Measurements from ENCODE around the gene S100PBP.
"Not testable (repeated sequence)": the region's sequence is repeated elsewhere in the genome, so short reads cannot be mapped to it uniquely, and the experiment has no call there.

S100PBP gene

GRCh38 chr1:32784817-32785216, 32.6 kb upstream of the S100PBP start:
- no peak for DNase-seq (ENCODE audit: low read depth in 2 of 2)

GRCh38 chr1:32786856-32787255, 30.6 kb upstream of the S100PBP start:
- DNase-seq (ENCODE audit: low read depth in 2 of 2): no peak

DNA sequence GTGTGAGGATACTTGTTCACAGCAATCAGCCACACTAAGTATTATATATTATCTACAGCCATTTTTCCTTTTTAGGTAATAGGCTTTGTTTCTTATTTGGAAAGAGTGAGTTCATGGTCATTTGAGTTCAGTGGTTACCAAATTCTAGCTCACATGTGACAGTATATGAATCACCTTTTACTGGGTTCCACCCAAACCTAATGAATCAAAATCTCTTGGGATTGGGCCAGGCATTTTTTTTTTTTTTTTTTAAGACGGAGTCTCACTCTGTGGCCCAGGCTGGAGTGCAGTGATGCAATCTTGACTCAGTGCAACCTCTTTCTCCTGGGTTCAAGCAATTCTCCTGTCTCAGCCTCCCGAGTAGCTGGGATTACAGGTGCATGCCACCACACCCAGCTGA, 28.1 kb upstream of the S100PBP start:
- not testable (repeated sequence) for DNase-seq (ENCODE audit: low read depth in 2 of 2)

- DNase-seq (ENCODE audit: low read depth in 2 of 2): no peak
Observed at GRCh38 chr1:32791881-32792280, 25.6 kb upstream of the S100PBP start.

DNA sequence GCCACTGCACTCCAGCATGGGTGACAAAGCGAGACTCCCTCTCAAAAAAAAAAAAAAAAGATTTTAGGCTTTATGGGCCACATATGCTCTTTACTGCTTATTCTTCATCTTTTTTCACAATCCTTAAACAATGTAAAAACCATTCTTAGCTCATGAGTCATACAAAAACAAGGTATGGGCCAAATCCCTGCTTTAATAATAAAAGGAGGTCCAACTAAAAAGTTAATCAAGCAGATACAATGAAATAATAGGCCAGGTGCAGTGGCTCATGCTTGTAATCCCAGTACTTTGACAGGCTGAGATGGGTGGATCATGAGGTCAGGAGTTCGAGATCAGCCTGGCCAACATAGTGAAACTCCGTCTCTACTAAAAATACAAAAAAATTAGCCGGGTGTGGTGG, 21.7 kb upstream of the S100PBP start:
- not testable (repeated sequence) for DNase-seq (ENCODE audit: low read depth in 2 of 2)

DNA sequence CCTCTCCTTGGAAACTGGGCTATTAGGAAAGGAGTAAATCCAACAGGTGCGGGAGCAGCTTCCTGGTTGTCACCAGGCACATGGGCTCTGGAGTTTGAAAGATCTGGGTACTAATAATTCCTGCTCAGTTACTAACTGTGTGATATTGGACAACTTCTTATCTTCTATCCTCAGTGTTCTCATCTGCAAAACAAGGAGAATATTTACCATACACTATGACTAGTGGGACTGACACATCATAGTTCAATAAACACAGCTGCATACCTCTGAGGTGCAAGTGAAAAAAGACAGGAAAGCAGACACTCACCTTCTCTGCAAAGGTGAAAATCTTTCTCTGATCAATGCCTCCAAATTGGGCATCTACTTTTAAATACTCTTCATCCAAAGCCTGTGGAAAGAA, 20.0 kb upstream of the S100PBP start:
- no peak for DNase-seq (ENCODE audit: low read depth in 2 of 2)

- DNase-seq (ENCODE audit: low read depth in 2 of 2): no peak
Observed at GRCh38 chr1:32798191-32798590, 19.3 kb upstream of the S100PBP start.

GRCh38 chr1:32798679-32799416, 18.6 kb upstream of the S100PBP start:
- DNase-seq (ENCODE audit: low read depth in 2 of 2): no peak

DNA sequence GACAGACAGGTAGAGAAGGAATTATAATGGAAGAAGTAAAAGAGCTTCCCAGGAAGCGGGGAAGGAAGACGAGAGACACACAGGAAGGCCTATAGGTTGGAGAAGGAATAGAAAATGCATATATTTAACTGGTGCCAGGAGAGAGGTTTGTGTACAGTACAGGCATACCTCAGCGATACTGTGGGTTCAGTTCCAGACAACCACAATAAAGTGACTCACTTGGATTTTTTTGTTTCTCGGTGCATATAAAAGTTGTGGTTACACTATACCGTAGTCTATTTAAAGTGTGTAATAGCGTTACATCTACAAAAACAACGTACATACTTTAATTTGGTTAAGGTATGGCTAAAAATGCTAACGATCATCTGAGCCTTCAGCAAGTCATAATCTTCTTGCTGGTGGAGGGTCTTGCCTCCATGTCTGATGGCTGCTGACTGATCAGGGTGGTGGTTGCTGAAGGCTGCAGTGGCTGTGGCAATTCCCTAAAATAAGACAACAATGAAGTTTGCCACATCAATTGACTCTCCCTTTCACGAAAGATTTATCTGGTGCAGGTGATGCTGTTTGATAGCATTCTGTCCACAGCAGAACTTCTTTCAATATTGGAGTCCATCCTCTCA, 16.2 kb upstream of the S100PBP start:
- no peak for DNase-seq (ENCODE audit: low read depth in 2 of 2)

- not testable (repeated sequence) for DNase-seq (ENCODE audit: low read depth in 2 of 2)
Observed at GRCh38 chr1:32804460-32804859, 13.0 kb upstream of the S100PBP start.

DNA sequence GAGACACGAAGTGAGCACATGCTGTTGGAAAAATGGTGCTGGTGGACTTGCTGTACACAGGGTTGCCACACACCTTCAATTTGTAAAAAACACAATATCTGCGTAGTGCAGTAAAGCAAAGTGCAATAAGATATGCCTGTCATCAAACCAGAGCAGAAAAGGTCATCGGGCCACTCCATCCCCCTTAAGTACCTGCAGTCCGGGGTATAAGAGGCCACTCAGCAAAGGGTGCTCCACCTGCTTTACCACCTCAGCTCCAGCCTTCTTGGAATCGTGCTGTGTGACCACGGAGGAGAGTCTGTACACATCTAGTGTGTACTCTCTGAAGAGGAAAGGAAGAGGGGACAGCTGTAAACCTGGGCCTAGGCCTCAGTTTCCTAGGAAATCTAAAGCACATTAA, 11.2 kb upstream of the S100PBP start:
- DNase-seq (ENCODE audit: low read depth in 2 of 2): no peak

DNA sequence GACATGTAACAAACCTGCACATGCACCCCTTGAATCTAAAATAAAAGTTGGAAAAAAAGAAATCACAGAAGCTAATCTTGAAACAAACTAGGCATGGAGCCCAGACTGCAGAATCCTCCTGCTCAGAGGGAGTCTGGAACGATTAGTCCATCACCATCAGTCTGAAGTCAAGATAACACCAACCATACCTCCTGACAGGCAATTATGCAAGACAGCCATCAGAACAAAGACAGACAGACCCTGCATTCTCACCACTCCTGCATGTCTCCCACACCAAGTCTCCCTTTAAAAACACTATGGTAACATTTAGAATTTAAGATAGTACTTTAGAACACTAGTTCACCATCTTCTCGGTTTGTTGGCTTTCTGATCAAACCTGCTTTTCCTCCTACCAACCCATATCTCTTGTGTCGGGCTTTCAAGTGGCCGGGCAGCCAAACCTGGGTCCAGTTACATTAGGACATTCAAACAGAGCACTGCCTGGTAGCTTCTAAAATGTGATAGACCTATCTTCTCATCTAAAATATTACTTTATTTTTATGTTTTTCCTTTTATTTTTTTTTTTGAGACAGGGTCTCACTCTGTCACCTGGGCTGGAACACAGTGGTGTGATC, 10.4 kb upstream of the S100PBP start:
- DNase-seq (ENCODE audit: low read depth in 2 of 2): no peak

DNA sequence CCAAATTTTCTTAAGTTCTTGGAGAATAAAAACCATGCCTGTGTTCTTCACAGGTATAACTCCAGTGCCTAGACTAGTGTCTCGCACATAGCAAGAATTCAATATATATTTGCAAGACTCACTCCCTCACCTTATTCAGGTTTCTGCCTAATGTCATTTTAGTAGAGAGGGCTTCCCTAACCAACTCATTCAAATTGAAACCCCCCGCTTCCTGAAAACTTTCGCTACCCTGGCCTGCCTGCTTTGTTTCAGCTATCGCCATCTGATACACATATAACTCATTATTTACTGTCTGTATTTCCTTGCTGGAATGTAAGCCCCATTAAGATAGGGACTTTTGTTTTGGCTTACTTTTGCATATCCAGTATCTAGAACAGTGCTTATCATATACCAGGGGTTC, 8.9 kb upstream of the S100PBP start:
- no peak for DNase-seq (ENCODE audit: low read depth in 2 of 2)

- no peak for DNase-seq (ENCODE audit: low read depth in 2 of 2)
Observed at GRCh38 chr1:32810358-32810757, 7.1 kb upstream of the S100PBP start.

- no peak for DNase-seq (ENCODE audit: low read depth in 2 of 2)
Observed at GRCh38 chr1:32811265-32811664, 6.2 kb upstream of the S100PBP start.

DNA sequence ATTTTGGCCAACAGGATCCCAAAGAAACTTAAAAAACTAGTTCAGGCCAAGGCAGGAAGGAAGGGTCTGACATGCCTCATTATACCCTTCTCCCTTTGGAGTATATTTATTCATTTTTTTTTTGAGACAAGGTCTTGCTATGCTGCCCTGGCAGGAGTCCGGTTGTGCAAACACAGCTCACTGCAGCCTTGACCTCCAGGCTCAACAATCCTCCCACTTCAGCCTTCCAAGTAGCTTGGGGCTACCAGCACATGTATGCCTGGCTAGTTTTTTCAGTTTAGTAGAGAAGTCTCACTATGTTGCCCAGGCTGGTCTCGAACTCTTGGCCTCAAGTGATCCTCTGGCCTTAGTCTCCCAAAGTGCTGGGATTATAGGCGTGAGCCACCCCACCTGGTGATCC, 5.5 kb upstream of the S100PBP start:
- no peak for DNase-seq (ENCODE audit: low read depth in 2 of 2)

GRCh38 chr1:32813941-32814739, 3.3 kb upstream of the S100PBP start:
- no peak for DNase-seq (ENCODE audit: low read depth in 2 of 2)

GRCh38 chr1:32816676-32817158, 736 bp upstream of the S100PBP start:
- DNase-seq (ENCODE audit: low read depth in 2 of 2): no peak

DNA sequence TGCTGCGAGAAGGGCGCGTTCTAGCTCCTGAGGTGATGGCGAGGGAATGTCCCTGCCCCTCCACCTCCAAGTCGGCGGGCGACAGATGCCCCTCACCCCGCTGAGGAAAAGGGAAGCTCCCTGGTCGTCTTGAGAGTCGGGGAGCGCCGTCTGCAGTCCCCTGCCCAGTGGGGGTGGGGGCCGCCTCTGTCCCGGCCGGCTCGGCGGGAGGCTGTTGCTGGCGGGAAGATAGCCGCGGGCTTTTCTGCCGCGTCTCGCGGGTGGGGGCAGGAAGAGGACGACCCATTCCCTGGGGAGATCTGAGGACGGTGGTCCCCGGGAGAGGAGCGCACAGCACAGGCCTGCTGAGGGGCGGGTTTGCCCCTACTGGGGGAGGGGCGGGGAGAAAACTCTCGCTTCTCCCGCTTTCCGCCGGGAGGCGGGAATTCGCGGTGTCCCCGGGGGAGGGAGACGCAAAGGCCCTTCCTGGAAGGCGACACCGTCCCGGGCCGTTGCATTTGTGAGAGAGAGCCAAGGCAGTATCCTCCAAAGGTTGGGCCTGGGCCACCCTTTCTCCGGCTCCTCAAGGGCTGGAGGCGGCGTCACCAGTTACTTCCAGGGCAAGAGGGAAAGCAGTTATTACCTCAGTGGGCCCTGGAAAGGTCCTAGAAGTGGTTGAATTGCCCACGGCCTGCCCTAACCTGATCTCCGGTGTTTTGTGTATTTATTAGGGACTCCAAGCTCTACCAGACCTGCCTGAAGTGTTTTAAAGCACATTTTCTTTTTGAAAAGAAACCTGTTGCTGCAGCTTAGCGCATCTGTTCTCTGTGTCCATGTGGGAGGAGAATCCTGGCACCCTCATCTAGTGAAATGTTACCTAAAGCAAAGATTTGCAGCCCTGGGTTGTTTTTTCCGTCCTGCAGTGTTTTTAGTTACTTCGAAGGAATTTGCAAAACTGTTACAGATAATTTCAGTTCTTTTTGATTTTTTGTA, 648 bp downstream of the S100PBP start:
- DNase-seq (ENCODE audit: low read depth in 2 of 2): no peak

DNA sequence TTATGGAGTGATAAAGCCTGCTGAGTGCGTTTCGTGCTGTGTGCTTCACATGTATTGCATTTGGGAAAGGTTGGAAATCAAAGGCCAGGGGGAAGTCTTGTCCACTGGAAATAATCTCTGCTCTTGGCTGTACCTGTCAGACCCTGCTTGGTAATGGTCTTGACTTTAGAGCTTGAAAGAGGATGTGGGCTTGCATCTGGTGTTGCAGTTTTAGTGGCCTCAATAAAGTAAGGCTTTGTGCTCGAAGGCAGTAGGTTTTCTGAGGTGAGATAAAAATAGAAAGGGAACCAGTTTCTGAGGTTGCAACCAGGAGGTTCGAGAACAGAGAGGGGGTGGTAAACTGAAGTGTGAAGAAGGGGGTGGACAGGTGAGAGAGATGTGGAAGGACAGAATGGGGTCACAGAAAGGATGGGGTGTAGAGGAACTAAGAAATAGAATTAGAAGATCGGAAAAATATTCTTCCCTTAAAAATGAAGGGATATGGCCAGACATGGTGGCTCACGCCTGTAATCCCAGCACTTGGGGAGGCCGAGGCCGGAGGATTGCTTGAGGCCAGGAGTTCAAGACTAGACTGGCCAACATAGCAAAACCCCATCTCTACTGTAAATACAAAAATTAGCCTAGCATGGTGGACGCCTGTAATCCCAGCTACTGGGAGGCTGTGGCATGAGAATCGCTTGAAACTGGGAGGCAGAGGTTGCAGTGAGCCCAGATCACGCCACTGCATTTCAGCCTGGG, 1.5 kb downstream of the S100PBP start:
- DNase-seq (ENCODE audit: low read depth in 2 of 2): no peak
